GM23248 (cell line): ENCODE results near the gene RANBP10.

Source experiments
- EZH2 ChIP-seq: fragments of 200-600 bp; sonication (generic); IDR thresholded peaks from 2 replicates; pipeline ENCODE4 v1.6.1; 2018; ENCODE audit warnings: antibody characterized with exemption, mild to moderate bottlenecking; ENCODE audit not compliant: insufficient read depth, poor library complexity, severe bottlenecking
- EZH2phosphoT487 ChIP-seq: fragments of 200-600 bp; sonication (generic); IDR thresholded peaks from 2 replicates; pipeline ENCODE4 v1.6.1; 2018; ENCODE audit warnings: antibody characterized with exemption, moderate library complexity, mild to moderate bottlenecking, low read depth; ENCODE audit not compliant: insufficient read depth

- no peak for TF ChIP-seq EZH2
- no peak for TF ChIP-seq EZH2phosphoT487
Observed at GRCh38 chr16:67844497-67844896, 38.1 kb upstream of the RANBP10 start.
